Heart left ventricle (tissue), 16 donors: ENCODE measurements around the gene SESN1. TPM values are rescaled to one million over a fixed set of nuclear protein-coding genes. Genes with fewer than 3 reads are reported as not detected.

ENCODE experiments used
- ATAC-seq, 4 donors: fragments of 200-7000 bp; cut with Tn5 transposase; one replicate each; pipeline ENCODE4 v1.9.1; 2020 to 2022; ENCODE audit warnings: moderate library complexity in 4 of 4, mild to moderate bottlenecking in 3 of 4, moderate number of reproducible peaks in 1 of 4
- DNase-seq, 5 donors: peaks; one replicate each; pipeline ENCODE4 v3.0.0-alpha.2; 2020
- H3K27ac ChIP-seq, 12 donors: fragments of 200-600 bp; sonication (generic) in 4 of 12; one replicate each; pipeline versions ENCODE4 v1.5.0 to v1.8.0; 2016 to 2022; ENCODE audit warnings: mild to moderate bottlenecking in 2 of 12
- H3K27me3 ChIP-seq, 9 donors: fragments of 200-600 bp; sonication (generic) in 2 of 9; one replicate each; pipeline versions ENCODE4 v1.5.1 to v1.8.0; 2016 to 2022; ENCODE audit warnings: mild to moderate bottlenecking in 3 of 9
- H3K36me3 ChIP-seq, 9 donors: fragments of 200-600 bp; sonication (generic) in 2 of 9; one replicate each; pipeline versions ENCODE4 v1.5.0 to v1.8.0; 2018 to 2022; ENCODE audit warnings: mild to moderate bottlenecking in 2 of 9
- H3K4me1 ChIP-seq, 12 donors: fragments of 200-600 bp; sonication (generic) in 4 of 12; one replicate each; pipeline versions ENCODE4 v1.5.0 to v1.8.0; 2016 to 2022; ENCODE audit warnings: mild to moderate bottlenecking in 3 of 12
- H3K4me3 ChIP-seq, 12 donors: fragments of 200-600 bp; sonication (generic) in 4 of 12; one replicate each; pipeline versions ENCODE4 v1.5.0 to v1.8.0; 2017 to 2022; ENCODE audit warnings: mild to moderate bottlenecking in 9 of 12, moderate library complexity in 4 of 12
- H3K9me3 ChIP-seq, 12 donors: fragments of 200-600 bp; sonication (generic) in 4 of 12; one replicate each; pipeline versions ENCODE4 v1.5.0 to v1.8.0; 2016 to 2022; ENCODE audit warnings: mild to moderate bottlenecking in 1 of 12
- POLR2A ChIP-seq, 2 donors: fragments of 450-650 bp; IDR thresholded peaks; one replicate each; pipeline ENCODE4 v1.6.1; 2017; ENCODE audit warnings: antibody characterized with exemption in 2 of 2, mild to moderate bottlenecking in 2 of 2, moderate library complexity in 2 of 2
- WGBS, 4 donors: extraction: QIAGEN DNeasy Blood & Tissue Kit in 2 of 4; methylation state at CpG; one replicate each; pipeline versions ENCODE4 v1.1.5 to v1.1.7; 2013 to 2018; 5-methylcytosine and 5-hydroxymethylcytosine counted together
- intact Hi-C, 10 donors: fragments of 100-400 bp; cut with DNase I; formaldehyde crosslinking; loops; one replicate each; pipeline versions ENCODE4 v1.11.1 to v1.14.2; 2022
- polyA plus RNA-seq, 2 donors: library from polyadenylated mRNA; stranded (reverse); fragments of 200-250 nt; gene quantifications; one replicate each; pipeline ENCODE4 v1.2.3, GENCODE V29; 2013
- total RNA-seq, 9 donors: library from RNA; depleted of rRNA in 2 of 9; stranded (reverse); fragments of >200 nt in 2 of 9; fragmentation: NEBNext Ultra II Directional in 3 of 9; extraction: Animal tissue kit (Norgen Biotek cat#: 25700) in 3 of 9; gene quantifications; one replicate each; pipeline versions ENCODE4 v1.1.0 to v1.2.4, GENCODE V29; 2016 to 2023
- TF ChIP-seq, protein P1 (sequence below), 12 donors: fragments of 200-600 bp; sonication (generic) in 4 of 12; IDR thresholded peaks; one replicate each; pipeline versions ENCODE4 v1.5.0 to v1.8.0; 2018 to 2022; ENCODE audit warnings: antibody characterized with exemption in 12 of 12, mild to moderate bottlenecking in 5 of 12
- donor health status: ischemic (EF 13 %, LVEDD 7.1; RV severe dilation, severe dysfunction).
- donor health status: healthy with polysubstance abuse.
- donor health status: DM: no; HTN: yes; CAD: no.
- donor health status: DM: no; HTN: no; CAD: no.
- donor health status: ischemic (EF 25% LVEDD 6.9; RV normal size, moderate dysfunction).
- donor health status: ischemic (EF 25% LVEDD 5.7; RV mildly dilated, moderate dysfunction).
- donor health status: healthy.
- donor health status: DM: yes; HTN: yes; CAD: no.
- donor health status: ischemic (EF 35%, LVEDD 5.7; RV mildly dilated, moderate dysfunction).
- donor health status: nonischemic (EF 11% LVEDD 7.7; RV severe dilation, severe dysfunction).
- donor health status: DM: yes; HTN: yes; CAD: no.
- donor health status: PGD.
- donor health status: ischemic (EF 29% LVEDD 5.4; RV normal size, mild dysfunction).
- donor health status: nonischemic (EF 23%, LVEDD 6.1; RV moderate dilation, normal function).

The SESN1 gene
- total and polyA plus RNA-seq, 11 donors = 22.5 to 63.2 (median 34.6) TPM

DNA sequence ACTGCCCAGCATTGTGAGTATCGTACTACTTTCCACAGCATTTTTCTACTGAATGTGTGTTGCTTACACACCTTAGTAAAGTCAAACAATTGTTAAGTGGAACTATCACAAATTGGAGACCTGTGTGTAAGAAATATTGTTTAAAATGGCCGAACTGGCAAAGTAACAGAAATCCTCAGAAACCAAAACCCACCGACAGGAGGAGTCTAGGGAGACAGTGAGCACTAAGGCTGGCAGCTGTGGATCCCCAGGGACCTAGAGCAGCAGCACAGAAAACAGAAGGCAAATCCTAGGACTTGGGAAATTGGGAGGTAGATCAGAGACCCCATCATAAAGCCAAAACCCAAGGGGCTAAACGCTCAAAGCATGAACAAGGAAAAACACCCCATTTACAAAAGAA is 69.9 kb downstream of the SESN1 start:
- Histone ChIP-seq H3K36me3 (no peaks in the 10 kb centered on the region), H3K4me3 (no peak overlapping the region), H3K4me1 (peaks cover 0 to 59% (median 20%) of the 10 kb centered on the region in 12 donors), H3K9me3 (no peaks in the 10 kb centered on the region), H3K27ac (no peak overlapping the region), H3K27me3 (no peaks in the 10 kb centered on the region)
- peak in 2 of 5 donors; percentile 31 to 51 for DNase-seq
- ATAC-seq = no peak
- no peak for TF ChIP-seq POLR2A (IDR thresholded peaks at IDR 0.05)
- TF ChIP-seq, protein P1, sequence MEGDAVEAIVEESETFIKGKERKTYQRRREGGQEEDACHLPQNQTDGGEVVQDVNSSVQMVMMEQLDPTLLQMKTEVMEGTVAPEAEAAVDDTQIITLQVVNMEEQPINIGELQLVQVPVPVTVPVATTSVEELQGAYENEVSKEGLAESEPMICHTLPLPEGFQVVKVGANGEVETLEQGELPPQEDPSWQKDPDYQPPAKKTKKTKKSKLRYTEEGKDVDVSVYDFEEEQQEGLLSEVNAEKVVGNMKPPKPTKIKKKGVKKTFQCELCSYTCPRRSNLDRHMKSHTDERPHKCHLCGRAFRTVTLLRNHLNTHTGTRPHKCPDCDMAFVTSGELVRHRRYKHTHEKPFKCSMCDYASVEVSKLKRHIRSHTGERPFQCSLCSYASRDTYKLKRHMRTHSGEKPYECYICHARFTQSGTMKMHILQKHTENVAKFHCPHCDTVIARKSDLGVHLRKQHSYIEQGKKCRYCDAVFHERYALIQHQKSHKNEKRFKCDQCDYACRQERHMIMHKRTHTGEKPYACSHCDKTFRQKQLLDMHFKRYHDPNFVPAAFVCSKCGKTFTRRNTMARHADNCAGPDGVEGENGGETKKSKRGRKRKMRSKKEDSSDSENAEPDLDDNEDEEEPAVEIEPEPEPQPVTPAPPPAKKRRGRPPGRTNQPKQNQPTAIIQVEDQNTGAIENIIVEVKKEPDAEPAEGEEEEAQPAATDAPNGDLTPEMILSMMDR (IDR thresholded peaks at IDR 0.05) = peak in 6 of 12 donors; percentile 10 to 42 (median 23)
- intact Hi-C loops = no loop called here
- WGBS, 4 donors = 68 to 75% (median 69%) methylated on average over 4 of the region's 4 CpGs

DNA sequence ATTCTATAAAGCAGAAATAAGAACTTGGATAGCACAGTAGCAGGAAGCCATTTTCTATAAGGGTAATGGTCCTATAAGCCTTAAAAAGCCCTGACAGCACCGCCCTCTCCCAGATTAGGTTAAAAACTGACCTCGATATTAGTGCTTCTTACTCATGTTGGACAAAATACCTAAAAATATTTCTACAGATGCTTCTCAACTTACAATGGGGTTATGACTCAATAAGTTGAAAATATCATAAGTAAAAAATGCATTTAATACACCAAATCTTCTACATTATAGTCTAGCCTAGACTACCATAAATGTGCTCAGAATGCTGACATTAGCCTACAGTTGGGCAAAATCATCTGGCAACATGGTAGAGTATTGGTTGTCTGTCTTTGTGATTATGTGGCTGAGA is 70.3 kb downstream of the SESN1 start:
- Histone ChIP-seq H3K4me1 (peaks cover 0 to 59% (median 21%) of the 10 kb centered on the region in 12 donors), H3K36me3 (no peaks in the 10 kb centered on the region), H3K27me3 (no peaks in the 10 kb centered on the region), H3K27ac (no peak overlapping the region), H3K9me3 (no peaks in the 10 kb centered on the region), H3K4me3 (no peak overlapping the region)
- no peak for DNase-seq
- 86 to 92% (median 90%) methylated on average over 2 of the region's 2 CpGs for WGBS, 4 donors
- intact Hi-C loops = no loop called here
- TF ChIP-seq, protein P1 (IDR thresholded peaks at IDR 0.05) = no peak
- TF ChIP-seq POLR2A (IDR thresholded peaks at IDR 0.05) = no peak
- no peak for ATAC-seq

DNA sequence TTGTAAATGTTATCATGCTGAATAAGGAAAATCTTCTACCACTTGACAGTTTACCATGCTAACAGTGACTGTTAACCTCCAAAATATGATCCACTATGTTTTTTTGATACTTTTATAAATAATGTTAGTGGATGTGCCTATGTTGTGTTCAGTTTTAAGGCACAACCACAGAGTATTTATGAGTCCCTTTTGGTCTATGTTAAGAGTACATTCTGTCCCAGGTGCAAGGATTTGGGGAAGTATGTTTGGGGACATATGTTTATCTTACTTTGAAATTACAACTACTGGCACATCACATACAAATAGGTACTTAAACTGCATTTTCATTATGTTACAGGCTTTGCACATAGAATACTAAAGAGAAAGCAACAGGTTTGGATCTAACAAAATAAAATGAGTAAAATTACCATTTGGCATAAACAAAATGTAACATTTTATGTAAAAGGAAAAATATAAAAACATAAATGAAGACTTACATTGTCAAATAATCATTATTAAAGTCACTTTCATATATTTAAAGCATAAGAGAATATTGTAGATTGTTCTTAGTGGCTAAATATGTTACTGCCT is 71.2 kb downstream of the SESN1 start:
- TF ChIP-seq, protein P1 (IDR thresholded peaks at IDR 0.05) = no peak
- TF ChIP-seq POLR2A (IDR thresholded peaks at IDR 0.05) = no peak
- DNase-seq = no peak
- intact Hi-C loops = no loop called here
- Histone ChIP-seq H3K36me3 (no peaks in the 10 kb centered on the region), H3K27me3 (no peaks in the 10 kb centered on the region), H3K27ac (peak overlapping the region in 2 of 12 donors; percentile 4 to 10), H3K4me3 (no peak overlapping the region), H3K4me1 (peaks cover 0 to 56% (median 22%) of the 10 kb centered on the region in 12 donors), H3K9me3 (no peaks in the 10 kb centered on the region)
- ATAC-seq = peak in 1 of 4 donors; percentile 28

DNA sequence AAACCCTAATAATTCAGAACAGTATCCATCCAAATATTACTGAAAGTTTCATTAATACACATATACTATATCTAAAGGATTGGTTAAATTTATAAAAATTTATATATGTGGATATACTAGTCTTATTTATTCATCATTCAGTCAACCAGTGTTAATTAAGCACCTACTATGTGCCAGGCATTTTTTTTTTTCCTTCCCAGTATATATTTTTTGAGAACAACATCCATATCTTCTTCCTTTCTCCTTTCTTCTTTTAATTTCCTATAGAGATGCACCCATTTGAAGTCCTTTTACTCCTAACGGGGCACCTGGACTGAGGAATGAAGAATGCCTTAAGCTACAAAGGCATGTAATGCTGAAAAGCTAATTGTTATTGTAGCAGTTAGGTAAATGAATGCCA is 72.8 kb downstream of the SESN1 start:
- no peak for DNase-seq
- no peak overlapping the region for H3K27ac ChIP-seq
- H3K36me3 ChIP-seq = no peaks in the 10 kb centered on the region
- H3K27me3 ChIP-seq = no peaks in the 10 kb centered on the region
- intact Hi-C loops = no loop called here
- no peak overlapping the region for H3K4me3 ChIP-seq
- TF ChIP-seq POLR2A (IDR thresholded peaks at IDR 0.05) = no peak
- TF ChIP-seq, protein P1 (IDR thresholded peaks at IDR 0.05) = no peak
- no peak for ATAC-seq
- WGBS, 4 donors = 92 to 98% (median 97%) methylated on average over 1 of the region's 1 CpG
- no peaks in the 10 kb centered on the region for H3K9me3 ChIP-seq
- peaks cover 0 to 55% (median 22%) of the 10 kb centered on the region in 12 donors for H3K4me1 ChIP-seq
